GM23338 (cell line): ENCODE results near the gene CELF2. TPM values are rescaled to one million over a fixed set of nuclear protein-coding genes. Genes with fewer than 3 reads are reported as not detected.

ENCODE experiments used
- ATAC-seq: fragments of 200-7000 bp; cut with Tn5 transposase; 3 replicates; pipeline ENCODE4 v1.9.1; 2020
- DNase-seq: peaks from one replicate; pipeline ENCODE4 v3.0.0-alpha.2; 2015; ENCODE audit warnings: low spot score
- H2AFZ ChIP-seq: fragments of 200-600 bp; sonication (generic); 2 replicates; pipeline ENCODE4 v1.8.0; 2016; ENCODE audit warnings: antibody characterized with exemption, mild to moderate bottlenecking, moderate library complexity
- H3F3A ChIP-seq: fragments of 200-600 bp; sonication (generic); replicated peaks from 2 replicates; pipeline ENCODE4 v1.8.0; 2017; ENCODE audit warnings: antibody characterized with exemption, mixed run types, low read depth
- H3K27ac ChIP-seq: fragments of 200-600 bp; sonication (generic); 2 replicates; pipeline ENCODE4 v1.6.1; 2016; ENCODE audit warnings: low read depth
- H3K27me3 ChIP-seq: fragments of 200-600 bp; sonication (generic); 2 replicates; pipeline ENCODE4 v1.8.0; 2016; ENCODE audit warnings: mild to moderate bottlenecking, mixed run types, moderate library complexity; ENCODE audit not compliant: insufficient read depth
- H3K36me3 ChIP-seq: fragments of 200-600 bp; sonication (generic); 2 replicates; pipeline ENCODE4 v1.8.0; 2016; ENCODE audit warnings: mild to moderate bottlenecking; ENCODE audit not compliant: insufficient read depth
- H3K4me1 ChIP-seq: fragments of 200-600 bp; sonication (generic); 2 replicates; pipeline ENCODE4 v1.8.0; 2016; ENCODE audit warnings: mild to moderate bottlenecking, moderate library complexity; ENCODE audit not compliant: insufficient read depth
- H3K4me2 ChIP-seq: fragments of 200-600 bp; sonication (generic); 2 replicates; pipeline ENCODE4 v1.7.1; 2017; ENCODE audit warnings: mixed run types
- H3K4me3 ChIP-seq: fragments of 200-600 bp; sonication (generic); 2 replicates; pipeline ENCODE4 v1.6.1; 2016; ENCODE audit warnings: mixed run types
- H3K79me2 ChIP-seq: fragments of 200-600 bp; sonication (generic); replicated peaks from 2 replicates; pipeline ENCODE4 v1.8.0; 2017; ENCODE audit warnings: mild to moderate bottlenecking; ENCODE audit not compliant: insufficient read depth
- H3K9me2 ChIP-seq: fragments of 200-600 bp; sonication (generic); 2 replicates; pipeline ENCODE4 v1.8.0; 2017; ENCODE audit not compliant: insufficient read depth
- H4K20me1 ChIP-seq: fragments of 200-600 bp; sonication (generic); replicated peaks from 2 replicates; pipeline ENCODE4 v1.8.0; 2017; ENCODE audit warnings: mild to moderate bottlenecking; ENCODE audit not compliant: insufficient read depth
- H3K27ac Mint-ChIP-seq: 2 replicates; pipeline ENCODE4 v1.8.0; 2020; ENCODE audit warnings: inconsistent platforms, mild to moderate bottlenecking, moderate library complexity, mixed read lengths
- H3K27me3 Mint-ChIP-seq: 3 replicates; pipeline ENCODE4 v1.8.0; 2022; ENCODE audit warnings: low read depth, mild to moderate bottlenecking, moderate library complexity, mixed read lengths, inconsistent platforms; ENCODE audit not compliant: insufficient read depth, poor library complexity
- H3K36me3 Mint-ChIP-seq: 3 replicates; pipeline ENCODE4 v1.8.0; 2021; ENCODE audit warnings: low read depth, mild to moderate bottlenecking, inconsistent platforms, moderate library complexity, mixed read lengths
- H3K4me1 Mint-ChIP-seq: 3 replicates; pipeline ENCODE4 v1.8.0; 2020; ENCODE audit warnings: mild to moderate bottlenecking, inconsistent platforms, mixed read lengths
- H3K4me3 Mint-ChIP-seq: 3 replicates; pipeline ENCODE4 v1.8.0; 2021; ENCODE audit warnings: moderate library complexity, mild to moderate bottlenecking, inconsistent platforms, mixed read lengths
- H3K9me3 Mint-ChIP-seq: 3 replicates; pipeline ENCODE4 v1.8.0; 2020; ENCODE audit warnings: moderate library complexity, mild to moderate bottlenecking, inconsistent platforms, mixed read lengths
- CREB1 ChIP-seq: fragments of 250-450 bp; sonication (Bioruptor Pico); IDR thresholded peaks from 2 replicates; pipeline ENCODE4 v1.5.0; 2020; ENCODE audit warnings: low read depth, mild to moderate bottlenecking, moderate library complexity
- EZH2 ChIP-seq: fragments of 200-600 bp; sonication (generic); IDR thresholded peaks from one replicate; pipeline ENCODE4 v1.8.0; 2017; ENCODE audit warnings: antibody characterized with exemption, mild to moderate bottlenecking, low read depth; ENCODE audit not compliant: unreplicated experiment
- EZH2phosphoT487 ChIP-seq: fragments of 200-600 bp; sonication (generic); IDR thresholded peaks from one replicate; pipeline ENCODE4 v1.8.1; 2018; ENCODE audit warnings: antibody characterized with exemption; ENCODE audit not compliant: unreplicated experiment
- JUNB ChIP-seq: IDR thresholded peaks from one replicate; pipeline ENCODE4 v1.6.1; 2016; ENCODE audit warnings: antibody characterized with exemption; ENCODE audit not compliant: unreplicated experiment
- NANOG ChIP-seq: IDR thresholded peaks from 2 replicates; pipeline ENCODE4 v1.6.1; 2016; ENCODE audit warnings: antibody characterized with exemption, borderline replicate concordance
- POLR2AphosphoS5 ChIP-seq: IDR thresholded peaks from 2 replicates; pipeline ENCODE4 v1.6.1; 2016; ENCODE audit warnings: antibody characterized with exemption, low read depth
- STAT1 ChIP-seq: IDR thresholded peaks from one replicate; pipeline ENCODE4 v1.6.1; 2016; ENCODE audit warnings: antibody characterized with exemption; ENCODE audit not compliant: unreplicated experiment
- ZNF114 ChIP-seq: fragments of 250-450 bp; sonication (Bioruptor Pico); IDR thresholded peaks from 2 replicates; pipeline ENCODE4 v1.5.0; 2020; ENCODE audit warnings: mild to moderate bottlenecking, moderate library complexity
- ZNF331 ChIP-seq: fragments of 250-450 bp; sonication (Bioruptor Pico); IDR thresholded peaks from 2 replicates; pipeline ENCODE4 v1.5.0; 2020; ENCODE audit warnings: low read depth, mild to moderate bottlenecking, moderate library complexity
- polyA plus RNA-seq: library from polyadenylated mRNA; unstranded; fragments of >200 nt; fragmentation: Nextera tagmentation; extraction: Ambion mirVana; gene quantifications from 2 replicates; pipeline ENCODE4 v1.2.1, GENCODE V29; 2016
- total RNA-seq: library from RNA; depleted of rRNA; stranded (reverse); fragments of >200 nt; shearing (Covaris generic); gene quantifications from 2 replicates; pipeline ENCODE4 v1.2.3, GENCODE V29; 2014
- TF ChIP-seq, protein P1 (sequence below): fragments of 250-450 bp; sonication (Bioruptor Pico); IDR thresholded peaks from 2 replicates; pipeline ENCODE4 v1.5.0; 2020; ENCODE audit warnings: mild to moderate bottlenecking, moderate library complexity
- TF ChIP-seq, protein P2 (sequence below): IDR thresholded peaks from one replicate; pipeline ENCODE4 v1.6.1; 2018; ENCODE audit warnings: antibody characterized with exemption; ENCODE audit not compliant: unreplicated experiment
- TF ChIP-seq, protein P3 (sequence below): IDR thresholded peaks from 2 replicates; pipeline ENCODE4 v1.6.1; 2016; ENCODE audit warnings: antibody characterized with exemption
- TF ChIP-seq, protein P4 (sequence below), 2 experiments: fragments of 200-600 bp in 1 of 2; sonication (generic) in 1 of 2; conservative IDR thresholded peaks; 2 replicates each; pipeline versions ENCODE4 v1.5.1 to v1.6.1; 2016 to 2017; ENCODE audit warnings: antibody characterized with exemption in 2 of 2, low read depth in 2 of 2, mild to moderate bottlenecking in 2 of 2, moderate library complexity in 1 of 2

The CELF2 gene
- total and polyA plus RNA-seq, 2 experiments from 2014 or later, result 18.1 to 22.5 TPM

DNA sequence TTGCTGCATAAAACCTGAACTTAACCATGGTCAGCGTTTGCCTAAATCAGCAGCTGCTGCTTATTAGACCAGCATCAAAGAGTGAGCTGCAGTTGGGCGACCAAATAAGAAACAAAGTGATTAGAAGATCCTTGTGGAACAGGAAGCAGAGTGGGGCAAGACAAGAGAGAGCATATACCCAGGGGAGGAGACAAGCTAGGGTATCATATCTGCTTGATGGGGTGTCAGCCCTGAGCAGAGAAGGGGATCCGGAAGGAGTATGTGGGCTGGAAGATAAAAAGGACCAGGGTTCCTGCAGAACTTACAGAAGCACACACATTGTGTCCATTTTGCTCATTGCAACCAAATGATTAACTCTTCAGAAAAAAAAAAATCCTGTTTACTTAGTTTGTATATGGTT lies 213.6 kb downstream of the CELF2 start:
- H3K27me3 ChIP-seq, result no peaks in the 10 kb centered on the region
- DNase-seq, result no peak
- no peaks in the 10 kb centered on the region for H3K36me3 Mint-ChIP-seq
- no peak for ATAC-seq
- no peaks in the 10 kb centered on the region for H3K9me2 ChIP-seq
- no peaks in the 10 kb centered on the region for H3K9me3 Mint-ChIP-seq
- H3K27ac Mint-ChIP-seq, result no peak overlapping the region
- H2AFZ ChIP-seq, result no peak overlapping the region
- no peaks in the 10 kb centered on the region for H3K36me3 ChIP-seq
- H4K20me1 ChIP-seq, result no peaks in the 10 kb centered on the region
- H3K4me3 Mint-ChIP-seq, result no peak overlapping the region
- H3K79me2 ChIP-seq, result no peaks in the 10 kb centered on the region
- no peak overlapping the region for H3K4me3 ChIP-seq
- H3K4me1 ChIP-seq, result peaks cover 6% of the 10 kb centered on the region
- no peak overlapping the region for H3K4me2 ChIP-seq
- peaks cover 4% of the 10 kb centered on the region for H3K27me3 Mint-ChIP-seq
- no peaks in the 10 kb centered on the region for H3F3A ChIP-seq
- H3K27ac ChIP-seq, result no peak overlapping the region
- TF ChIP-seq POLR2AphosphoS5 (no peak), CREB1 (CRISPR knock-in tag) (no peak), ZNF114 (CRISPR knock-in tag) (no peak), EZH2phosphoT487 (no peak), JUNB (no peak), STAT1 (no peak), NANOG (no peak), ZNF331 (no peak), EZH2 (no peak)
- TF ChIP-seq, protein P1, sequence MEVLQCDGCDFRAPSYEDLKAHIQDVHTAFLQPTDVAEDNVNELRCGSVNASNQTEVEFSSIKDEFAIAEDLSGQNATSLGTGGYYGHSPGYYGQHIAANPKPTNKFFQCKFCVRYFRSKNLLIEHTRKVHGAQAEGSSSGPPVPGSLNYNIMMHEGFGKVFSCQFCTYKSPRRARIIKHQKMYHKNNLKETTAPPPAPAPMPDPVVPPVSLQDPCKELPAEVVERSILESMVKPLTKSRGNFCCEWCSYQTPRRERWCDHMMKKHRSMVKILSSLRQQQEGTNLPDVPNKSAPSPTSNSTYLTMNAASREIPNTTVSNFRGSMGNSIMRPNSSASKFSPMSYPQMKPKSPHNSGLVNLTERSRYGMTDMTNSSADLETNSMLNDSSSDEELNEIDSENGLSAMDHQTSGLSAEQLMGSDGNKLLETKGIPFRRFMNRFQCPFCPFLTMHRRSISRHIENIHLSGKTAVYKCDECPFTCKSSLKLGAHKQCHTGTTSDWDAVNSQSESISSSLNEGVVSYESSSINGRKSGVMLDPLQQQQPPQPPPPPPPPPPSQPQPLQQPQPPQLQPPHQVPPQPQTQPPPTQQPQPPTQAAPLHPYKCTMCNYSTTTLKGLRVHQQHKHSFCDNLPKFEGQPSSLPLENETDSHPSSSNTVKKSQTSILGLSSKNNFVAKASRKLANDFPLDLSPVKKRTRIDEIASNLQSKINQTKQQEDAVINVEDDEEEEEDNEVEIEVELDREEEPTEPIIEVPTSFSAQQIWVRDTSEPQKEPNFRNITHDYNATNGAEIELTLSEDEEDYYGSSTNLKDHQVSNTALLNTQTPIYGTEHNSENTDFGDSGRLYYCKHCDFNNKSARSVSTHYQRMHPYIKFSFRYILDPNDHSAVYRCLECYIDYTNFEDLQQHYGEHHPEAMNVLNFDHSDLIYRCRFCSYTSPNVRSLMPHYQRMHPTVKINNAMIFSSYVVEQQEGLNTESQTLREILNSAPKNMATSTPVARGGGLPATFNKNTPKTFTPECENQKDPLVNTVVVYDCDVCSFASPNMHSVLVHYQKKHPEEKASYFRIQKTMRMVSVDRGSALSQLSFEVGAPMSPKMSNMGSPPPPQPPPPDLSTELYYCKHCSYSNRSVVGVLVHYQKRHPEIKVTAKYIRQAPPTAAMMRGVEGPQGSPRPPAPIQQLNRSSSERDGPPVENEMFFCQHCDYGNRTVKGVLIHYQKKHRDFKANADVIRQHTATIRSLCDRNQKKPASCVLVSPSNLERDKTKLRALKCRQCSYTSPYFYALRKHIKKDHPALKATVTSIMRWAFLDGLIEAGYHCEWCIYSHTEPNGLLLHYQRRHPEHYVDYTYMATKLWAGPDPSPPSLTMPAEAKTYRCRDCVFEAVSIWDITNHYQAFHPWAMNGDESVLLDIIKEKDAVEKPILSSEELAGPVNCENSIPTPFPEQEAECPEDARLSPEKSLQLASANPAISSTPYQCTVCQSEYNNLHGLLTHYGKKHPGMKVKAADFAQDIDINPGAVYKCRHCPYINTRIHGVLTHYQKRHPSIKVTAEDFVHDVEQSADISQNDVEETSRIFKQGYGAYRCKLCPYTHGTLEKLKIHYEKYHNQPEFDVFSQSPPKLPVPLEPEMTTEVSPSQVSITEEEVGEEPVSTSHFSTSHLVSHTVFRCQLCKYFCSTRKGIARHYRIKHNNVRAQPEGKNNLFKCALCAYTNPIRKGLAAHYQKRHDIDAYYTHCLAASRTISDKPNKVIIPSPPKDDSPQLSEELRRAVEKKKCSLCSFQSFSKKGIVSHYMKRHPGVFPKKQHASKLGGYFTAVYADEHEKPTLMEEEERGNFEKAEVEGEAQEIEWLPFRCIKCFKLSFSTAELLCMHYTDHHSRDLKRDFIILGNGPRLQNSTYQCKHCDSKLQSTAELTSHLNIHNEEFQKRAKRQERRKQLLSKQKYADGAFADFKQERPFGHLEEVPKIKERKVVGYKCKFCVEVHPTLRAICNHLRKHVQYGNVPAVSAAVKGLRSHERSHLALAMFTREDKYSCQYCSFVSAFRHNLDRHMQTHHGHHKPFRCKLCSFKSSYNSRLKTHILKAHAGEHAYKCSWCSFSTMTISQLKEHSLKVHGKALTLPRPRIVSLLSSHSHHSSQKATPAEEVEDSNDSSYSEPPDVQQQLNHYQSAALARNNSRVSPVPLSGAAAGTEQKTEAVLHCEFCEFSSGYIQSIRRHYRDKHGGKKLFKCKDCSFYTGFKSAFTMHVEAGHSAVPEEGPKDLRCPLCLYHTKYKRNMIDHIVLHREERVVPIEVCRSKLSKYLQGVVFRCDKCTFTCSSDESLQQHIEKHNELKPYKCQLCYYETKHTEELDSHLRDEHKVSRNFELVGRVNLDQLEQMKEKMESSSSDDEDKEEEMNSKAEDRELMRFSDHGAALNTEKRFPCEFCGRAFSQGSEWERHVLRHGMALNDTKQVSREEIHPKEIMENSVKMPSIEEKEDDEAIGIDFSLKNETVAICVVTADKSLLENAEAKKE (CRISPR knock-in tag), result no peak
- TF ChIP-seq, protein P2, sequence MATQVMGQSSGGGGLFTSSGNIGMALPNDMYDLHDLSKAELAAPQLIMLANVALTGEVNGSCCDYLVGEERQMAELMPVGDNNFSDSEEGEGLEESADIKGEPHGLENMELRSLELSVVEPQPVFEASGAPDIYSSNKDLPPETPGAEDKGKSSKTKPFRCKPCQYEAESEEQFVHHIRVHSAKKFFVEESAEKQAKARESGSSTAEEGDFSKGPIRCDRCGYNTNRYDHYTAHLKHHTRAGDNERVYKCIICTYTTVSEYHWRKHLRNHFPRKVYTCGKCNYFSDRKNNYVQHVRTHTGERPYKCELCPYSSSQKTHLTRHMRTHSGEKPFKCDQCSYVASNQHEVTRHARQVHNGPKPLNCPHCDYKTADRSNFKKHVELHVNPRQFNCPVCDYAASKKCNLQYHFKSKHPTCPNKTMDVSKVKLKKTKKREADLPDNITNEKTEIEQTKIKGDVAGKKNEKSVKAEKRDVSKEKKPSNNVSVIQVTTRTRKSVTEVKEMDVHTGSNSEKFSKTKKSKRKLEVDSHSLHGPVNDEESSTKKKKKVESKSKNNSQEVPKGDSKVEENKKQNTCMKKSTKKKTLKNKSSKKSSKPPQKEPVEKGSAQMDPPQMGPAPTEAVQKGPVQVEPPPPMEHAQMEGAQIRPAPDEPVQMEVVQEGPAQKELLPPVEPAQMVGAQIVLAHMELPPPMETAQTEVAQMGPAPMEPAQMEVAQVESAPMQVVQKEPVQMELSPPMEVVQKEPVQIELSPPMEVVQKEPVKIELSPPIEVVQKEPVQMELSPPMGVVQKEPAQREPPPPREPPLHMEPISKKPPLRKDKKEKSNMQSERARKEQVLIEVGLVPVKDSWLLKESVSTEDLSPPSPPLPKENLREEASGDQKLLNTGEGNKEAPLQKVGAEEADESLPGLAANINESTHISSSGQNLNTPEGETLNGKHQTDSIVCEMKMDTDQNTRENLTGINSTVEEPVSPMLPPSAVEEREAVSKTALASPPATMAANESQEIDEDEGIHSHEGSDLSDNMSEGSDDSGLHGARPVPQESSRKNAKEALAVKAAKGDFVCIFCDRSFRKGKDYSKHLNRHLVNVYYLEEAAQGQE, result no peak
- TF ChIP-seq, protein P3, sequence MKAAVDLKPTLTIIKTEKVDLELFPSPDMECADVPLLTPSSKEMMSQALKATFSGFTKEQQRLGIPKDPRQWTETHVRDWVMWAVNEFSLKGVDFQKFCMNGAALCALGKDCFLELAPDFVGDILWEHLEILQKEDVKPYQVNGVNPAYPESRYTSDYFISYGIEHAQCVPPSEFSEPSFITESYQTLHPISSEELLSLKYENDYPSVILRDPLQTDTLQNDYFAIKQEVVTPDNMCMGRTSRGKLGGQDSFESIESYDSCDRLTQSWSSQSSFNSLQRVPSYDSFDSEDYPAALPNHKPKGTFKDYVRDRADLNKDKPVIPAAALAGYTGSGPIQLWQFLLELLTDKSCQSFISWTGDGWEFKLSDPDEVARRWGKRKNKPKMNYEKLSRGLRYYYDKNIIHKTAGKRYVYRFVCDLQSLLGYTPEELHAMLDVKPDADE, result no peak
- TF ChIP-seq, protein P4, sequence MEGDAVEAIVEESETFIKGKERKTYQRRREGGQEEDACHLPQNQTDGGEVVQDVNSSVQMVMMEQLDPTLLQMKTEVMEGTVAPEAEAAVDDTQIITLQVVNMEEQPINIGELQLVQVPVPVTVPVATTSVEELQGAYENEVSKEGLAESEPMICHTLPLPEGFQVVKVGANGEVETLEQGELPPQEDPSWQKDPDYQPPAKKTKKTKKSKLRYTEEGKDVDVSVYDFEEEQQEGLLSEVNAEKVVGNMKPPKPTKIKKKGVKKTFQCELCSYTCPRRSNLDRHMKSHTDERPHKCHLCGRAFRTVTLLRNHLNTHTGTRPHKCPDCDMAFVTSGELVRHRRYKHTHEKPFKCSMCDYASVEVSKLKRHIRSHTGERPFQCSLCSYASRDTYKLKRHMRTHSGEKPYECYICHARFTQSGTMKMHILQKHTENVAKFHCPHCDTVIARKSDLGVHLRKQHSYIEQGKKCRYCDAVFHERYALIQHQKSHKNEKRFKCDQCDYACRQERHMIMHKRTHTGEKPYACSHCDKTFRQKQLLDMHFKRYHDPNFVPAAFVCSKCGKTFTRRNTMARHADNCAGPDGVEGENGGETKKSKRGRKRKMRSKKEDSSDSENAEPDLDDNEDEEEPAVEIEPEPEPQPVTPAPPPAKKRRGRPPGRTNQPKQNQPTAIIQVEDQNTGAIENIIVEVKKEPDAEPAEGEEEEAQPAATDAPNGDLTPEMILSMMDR (conservative IDR thresholded peaks at IDR 0.05; ENCODE audit: low read depth in 2 of 2), result no peak
- peaks cover 19% of the 10 kb centered on the region for H3K4me1 Mint-ChIP-seq
